Suprapubic skin (tissue), 4 donors: ENCODE data around the gene ELP5. TPM values are rescaled to one million over a fixed set of nuclear protein-coding genes. Genes with fewer than 3 reads are reported as not detected.

Experiments
- DNase-seq, 2 donors: peaks; one replicate each; pipeline ENCODE4 v3.0.0-alpha.2; 2019; ENCODE audit warnings: low spot score in 2 of 2
- H3K27ac ChIP-seq: fragments of 200-600 bp; sonication (generic); one replicate; pipeline ENCODE4 v1.5.1; 2019
- H3K27me3 ChIP-seq: fragments of 200-600 bp; sonication (generic); one replicate; pipeline ENCODE4 v1.5.1; 2019
- H3K36me3 ChIP-seq: fragments of 200-600 bp; sonication (generic); one replicate; pipeline ENCODE4 v1.5.1; 2019
- H3K4me1 ChIP-seq: fragments of 200-600 bp; sonication (generic); one replicate; pipeline ENCODE4 v1.5.1; 2019
- H3K4me3 ChIP-seq: fragments of 200-600 bp; sonication (generic); one replicate; pipeline ENCODE4 v1.5.1; 2019; ENCODE audit warnings: mild to moderate bottlenecking
- H3K9me3 ChIP-seq: fragments of 200-600 bp; sonication (generic); one replicate; pipeline ENCODE4 v1.5.1; 2019
- EP300 ChIP-seq: sonication (generic); formaldehyde crosslinking; IDR thresholded peaks from one replicate; pipeline ENCODE4 v1.6.1; 2017; ENCODE audit warnings: antibody characterized with exemption
- POLR2A ChIP-seq, 2 donors: fragments of 450-650 bp; IDR thresholded peaks; one replicate each; pipeline ENCODE4 v1.6.1; 2017; ENCODE audit warnings: antibody characterized with exemption in 2 of 2, mild to moderate bottlenecking in 2 of 2, moderate library complexity in 2 of 2
- POLR2AphosphoS5 ChIP-seq, 3 donors: sonication (generic); formaldehyde crosslinking; IDR thresholded peaks; one replicate each; pipeline ENCODE4 v1.6.1; 2017; ENCODE audit warnings: antibody characterized with exemption in 3 of 3
- WGBS: methylation state at CpG from one replicate; pipeline ENCODE4 v1.1.5; 2018; 5-methylcytosine and 5-hydroxymethylcytosine counted together
- total RNA-seq, 4 donors: library from RNA; depleted of rRNA; stranded (reverse); fragments of >200 nt; gene quantifications; one replicate each; pipeline ENCODE4 v1.1.0, GENCODE V29; 2016
- TF ChIP-seq, protein P1 (sequence below), 2 donors: fragments of 200-600 bp in 1 of 2; fragments of 450-650 bp in 1 of 2; sonication (generic) in 1 of 2; IDR thresholded peaks; one replicate each; pipeline ENCODE4 v1.5.1; 2016 to 2019; ENCODE audit warnings: antibody characterized with exemption in 2 of 2, mild to moderate bottlenecking in 1 of 2, moderate library complexity in 1 of 2

Gene ELP5
- total RNA-seq, 4 donors from 2014 or later = 13.6 to 29.7 (median 20.3) TPM

GRCh38 chr17:7220593-7221277, 31.3 kb upstream of the ELP5 start:
- H3K9me3 ChIP-seq = no peaks in the 10 kb centered on the region
- no peaks in the 10 kb centered on the region for H3K27me3 ChIP-seq
- H3K4me1 ChIP-seq = peaks cover 67% of the 10 kb centered on the region
- 18% methylated on average over 7 of the region's 11 CpGs for WGBS
- H3K4me3 ChIP-seq = peak overlapping the region; percentile 96
- H3K27ac ChIP-seq = peak overlapping the region; percentile 96
- TF ChIP-seq, protein P1, sequence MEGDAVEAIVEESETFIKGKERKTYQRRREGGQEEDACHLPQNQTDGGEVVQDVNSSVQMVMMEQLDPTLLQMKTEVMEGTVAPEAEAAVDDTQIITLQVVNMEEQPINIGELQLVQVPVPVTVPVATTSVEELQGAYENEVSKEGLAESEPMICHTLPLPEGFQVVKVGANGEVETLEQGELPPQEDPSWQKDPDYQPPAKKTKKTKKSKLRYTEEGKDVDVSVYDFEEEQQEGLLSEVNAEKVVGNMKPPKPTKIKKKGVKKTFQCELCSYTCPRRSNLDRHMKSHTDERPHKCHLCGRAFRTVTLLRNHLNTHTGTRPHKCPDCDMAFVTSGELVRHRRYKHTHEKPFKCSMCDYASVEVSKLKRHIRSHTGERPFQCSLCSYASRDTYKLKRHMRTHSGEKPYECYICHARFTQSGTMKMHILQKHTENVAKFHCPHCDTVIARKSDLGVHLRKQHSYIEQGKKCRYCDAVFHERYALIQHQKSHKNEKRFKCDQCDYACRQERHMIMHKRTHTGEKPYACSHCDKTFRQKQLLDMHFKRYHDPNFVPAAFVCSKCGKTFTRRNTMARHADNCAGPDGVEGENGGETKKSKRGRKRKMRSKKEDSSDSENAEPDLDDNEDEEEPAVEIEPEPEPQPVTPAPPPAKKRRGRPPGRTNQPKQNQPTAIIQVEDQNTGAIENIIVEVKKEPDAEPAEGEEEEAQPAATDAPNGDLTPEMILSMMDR (IDR thresholded peaks at IDR 0.05) = peak in 1 of 2 donors; percentile 42
- TF ChIP-seq POLR2A (IDR thresholded peaks at IDR 0.05) = no peak
- no peak for TF ChIP-seq POLR2AphosphoS5 (IDR thresholded peaks at IDR 0.05)
- H3K36me3 ChIP-seq = peaks cover 37% of the 10 kb centered on the region
- no peak for DNase-seq

DNA sequence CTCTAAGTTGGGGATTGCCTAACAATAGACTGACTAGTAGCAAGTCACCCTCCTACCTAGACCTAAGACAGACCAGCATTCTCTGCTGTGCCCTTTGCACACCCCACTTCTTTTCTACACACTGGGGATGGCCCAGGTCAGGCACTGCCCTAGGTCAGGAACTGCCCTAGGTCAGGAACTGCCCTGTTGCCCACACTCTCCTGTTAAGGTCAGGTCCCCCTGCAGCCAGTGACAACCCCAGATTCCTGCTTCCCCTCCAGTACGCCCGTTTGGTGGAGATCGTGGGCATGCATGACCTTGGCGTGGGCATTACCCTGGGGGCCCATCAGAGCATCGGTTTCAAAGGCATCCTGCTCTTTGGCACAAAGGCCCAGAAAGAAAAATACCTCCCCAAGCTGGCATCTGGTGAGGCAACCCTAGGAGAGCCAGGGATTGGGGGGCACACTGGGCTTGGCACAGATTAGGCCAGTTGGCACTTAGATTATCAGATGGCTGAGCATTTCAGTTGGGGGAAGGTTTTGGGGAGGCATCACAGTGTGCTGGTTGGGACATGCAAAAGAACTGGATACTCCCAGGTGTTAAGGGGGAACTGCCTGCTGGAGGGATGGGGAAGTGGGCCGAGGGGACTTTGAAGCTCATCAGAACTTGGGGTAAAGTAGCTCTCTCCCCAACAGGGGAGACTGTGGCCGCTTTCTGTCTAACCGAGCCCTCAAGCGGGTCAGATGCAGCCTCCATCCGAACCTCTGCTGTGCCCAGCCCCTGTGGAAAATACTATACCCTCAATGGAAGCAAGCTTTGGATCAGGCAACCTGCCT, 30.5 kb upstream of the ELP5 start:
- 60% methylated on average over 10 of the region's 10 CpGs for WGBS
- Histone ChIP-seq H3K4me1 (peaks cover 59% of the 10 kb centered on the region), H3K9me3 (no peaks in the 10 kb centered on the region), H3K36me3 (peaks cover 45% of the 10 kb centered on the region), H3K4me3 (no peak overlapping the region), H3K27ac (peak overlapping the region; percentile 96), H3K27me3 (no peaks in the 10 kb centered on the region)
- DNase-seq = peak in 1 of 2 donors; percentile 58
- TF ChIP-seq POLR2AphosphoS5 (IDR thresholded peaks at IDR 0.05) (no peak), EP300 (no peak), POLR2A (IDR thresholded peaks at IDR 0.05) (no peak)
- TF ChIP-seq, protein P1 (IDR thresholded peaks at IDR 0.05) = no peak

- H3K36me3 ChIP-seq = peaks cover 53% of the 10 kb centered on the region
- no peaks in the 10 kb centered on the region for H3K9me3 ChIP-seq
- TF ChIP-seq POLR2AphosphoS5 (IDR thresholded peaks at IDR 0.05) (no peak), POLR2A (IDR thresholded peaks at IDR 0.05) (no peak), EP300 (no peak)
- TF ChIP-seq, protein P1 (IDR thresholded peaks at IDR 0.05) = no peak
- H3K27me3 ChIP-seq = no peaks in the 10 kb centered on the region
- DNase-seq = peak in 1 of 2 donors; percentile 58
- no peak overlapping the region for H3K27ac ChIP-seq
- peaks cover 51% of the 10 kb centered on the region for H3K4me1 ChIP-seq
- WGBS = 69% methylated on average over 8 of the region's 15 CpGs
- H3K4me3 ChIP-seq = no peak overlapping the region
Measured at GRCh38 chr17:7222093-7222971, 29.7 kb upstream of the ELP5 start.

DNA sequence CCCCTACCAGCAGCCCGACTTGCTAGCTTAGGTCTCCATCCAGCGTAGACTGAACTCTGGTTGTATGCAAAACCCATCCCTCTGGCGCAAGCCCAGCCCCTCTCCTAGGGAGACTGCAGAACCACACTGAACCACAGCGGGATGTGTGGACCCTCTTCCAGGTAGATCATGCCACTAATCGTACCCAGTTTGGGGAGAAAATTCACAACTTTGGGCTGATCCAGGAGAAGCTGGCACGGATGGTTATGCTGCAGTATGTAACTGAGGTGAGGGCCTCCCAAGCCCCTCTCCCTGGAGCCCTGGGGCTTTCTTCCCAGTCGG, 29.1 kb upstream of the ELP5 start:
- H3K4me1 ChIP-seq = peaks cover 45% of the 10 kb centered on the region
- no peak for TF ChIP-seq POLR2AphosphoS5 (IDR thresholded peaks at IDR 0.05)
- no peak for DNase-seq
- H3K27me3 ChIP-seq = no peaks in the 10 kb centered on the region
- no peak overlapping the region for H3K27ac ChIP-seq
- no peak overlapping the region for H3K4me3 ChIP-seq
- H3K36me3 ChIP-seq = peaks cover 59% of the 10 kb centered on the region
- no peaks in the 10 kb centered on the region for H3K9me3 ChIP-seq
- 76% methylated on average over 7 of the region's 7 CpGs for WGBS

DNA sequence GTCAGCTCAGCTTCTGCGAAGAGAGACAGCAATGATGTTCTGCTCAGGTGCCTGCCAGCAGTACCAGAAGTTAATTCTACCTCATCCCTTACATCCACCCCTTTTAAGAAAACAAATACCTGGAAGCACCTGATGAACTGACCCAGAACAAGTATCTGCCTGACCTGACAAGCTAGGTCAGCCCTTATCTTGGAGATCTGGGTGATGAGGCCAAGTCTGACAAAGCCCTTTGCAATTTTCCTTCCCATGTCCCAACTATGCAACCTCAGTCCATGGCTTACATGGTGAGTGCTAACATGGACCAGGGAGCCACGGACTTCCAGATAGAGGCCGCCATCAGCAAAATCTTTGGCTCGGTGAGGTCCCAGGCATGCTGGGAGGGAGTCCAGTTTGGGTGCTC, 28.6 kb upstream of the ELP5 start:
- WGBS = no CpG with 5 or more reads among the region's 4 CpGs
- no peaks in the 10 kb centered on the region for H3K9me3 ChIP-seq
- H3K4me1 ChIP-seq = peaks cover 42% of the 10 kb centered on the region
- H3K4me3 ChIP-seq = no peak overlapping the region
- peaks cover 62% of the 10 kb centered on the region for H3K36me3 ChIP-seq
- H3K27ac ChIP-seq = no peak overlapping the region
- no peak for TF ChIP-seq POLR2AphosphoS5 (IDR thresholded peaks at IDR 0.05)
- TF ChIP-seq POLR2A (IDR thresholded peaks at IDR 0.05) = no peak
- no peak for TF ChIP-seq EP300
- TF ChIP-seq, protein P1 (IDR thresholded peaks at IDR 0.05) = no peak
- H3K27me3 ChIP-seq = no peaks in the 10 kb centered on the region
- no peak for DNase-seq
